ENCODE results near the gene ADCY2.
A peak's percentile ranks its signal among the peaks of the same experiment; 100 is the strongest.

ADCY2 gene

DNA sequence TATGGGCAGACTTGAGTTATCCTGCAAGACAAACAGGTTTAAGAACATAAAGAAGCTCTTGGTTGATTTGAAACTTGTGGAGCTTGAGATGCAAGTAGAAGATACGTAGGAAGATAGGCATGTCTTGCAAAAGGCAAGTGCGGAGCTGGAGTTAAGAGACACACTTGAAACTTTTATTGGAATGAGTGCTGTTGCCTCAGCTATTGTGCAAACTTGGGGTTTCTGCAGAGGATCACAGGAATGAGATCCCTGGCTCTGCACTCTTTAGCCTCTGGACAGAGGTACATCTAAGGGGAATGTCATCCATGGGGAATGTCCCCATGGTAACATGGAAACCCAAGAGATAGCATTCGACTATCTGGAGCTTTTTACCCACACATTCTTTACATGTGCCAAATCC lies 121.1 kb downstream of the ADCY2 start:
- DNase-seq: no peak

DNA sequence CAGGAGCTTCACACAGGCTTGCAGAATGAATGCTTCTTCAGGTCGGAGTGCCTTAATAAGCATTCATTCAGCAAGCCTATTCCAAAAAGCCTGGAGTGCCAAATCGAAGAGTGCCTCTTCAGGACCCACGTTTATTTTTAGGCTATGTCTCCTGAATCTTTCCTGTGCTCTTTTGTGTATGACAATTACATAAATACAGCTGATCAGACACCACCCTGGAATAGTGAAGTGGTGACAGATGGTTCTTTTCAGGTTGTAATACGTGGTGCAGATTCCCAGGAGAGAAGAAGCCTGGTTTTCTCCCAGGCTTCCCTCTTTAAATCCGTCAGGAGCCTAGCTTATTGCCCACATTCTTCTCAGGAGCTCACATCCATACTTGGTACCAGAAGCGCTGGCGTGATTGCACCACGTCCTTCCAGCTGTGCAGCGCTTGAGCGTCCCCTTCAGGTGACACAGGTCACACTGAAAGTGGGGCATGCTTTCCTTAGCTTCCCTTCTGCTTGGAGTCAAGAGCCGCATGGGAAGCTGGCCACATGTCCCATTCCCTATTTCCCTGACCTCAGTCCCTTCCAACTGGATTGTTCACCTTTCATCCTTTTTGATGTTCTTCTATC lies 123.1 kb downstream of the ADCY2 start:
- peak; percentile 48 to 71 for DNase-seq

DNA sequence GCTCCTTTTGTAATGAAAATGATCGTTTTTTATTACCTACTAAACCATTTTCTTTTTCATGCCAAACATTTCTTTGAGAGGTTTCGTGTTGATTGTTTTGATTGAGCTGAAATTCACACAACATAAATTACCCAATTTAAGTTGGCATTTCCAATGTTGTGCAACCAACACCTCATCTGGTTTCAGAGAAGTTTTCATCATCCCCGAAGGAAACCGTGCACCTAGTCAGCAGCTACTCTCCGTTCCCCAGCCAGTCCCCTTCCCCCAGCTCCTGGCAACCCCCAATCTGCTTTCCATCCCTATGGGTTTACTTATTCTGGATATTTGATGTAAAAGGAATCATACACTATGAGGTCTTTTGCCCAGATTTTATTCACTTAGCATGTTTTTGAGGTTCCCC lies 123.6 kb downstream of the ADCY2 start:
- no peak for DNase-seq

DNA sequence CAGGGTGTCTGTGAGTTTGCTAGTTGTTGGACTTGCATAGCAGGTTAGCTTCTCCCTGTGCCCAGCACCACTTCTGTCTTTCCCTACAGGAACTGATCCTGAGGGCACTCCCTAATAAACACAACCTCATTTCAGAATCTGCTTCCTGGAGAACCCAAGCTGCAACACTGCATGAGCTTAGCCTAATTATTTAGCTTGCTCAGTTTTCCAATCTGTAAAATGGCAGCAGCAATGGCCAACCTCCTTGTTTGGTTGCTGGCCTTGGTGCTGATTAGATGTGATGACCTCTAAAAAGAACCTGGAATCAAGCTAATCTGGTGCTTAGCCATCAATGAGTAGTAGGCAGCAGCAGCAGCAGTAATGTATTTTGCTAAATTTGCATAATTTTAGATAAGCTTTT lies 133.9 kb downstream of the ADCY2 start:
- no peak for DNase-seq

DNA sequence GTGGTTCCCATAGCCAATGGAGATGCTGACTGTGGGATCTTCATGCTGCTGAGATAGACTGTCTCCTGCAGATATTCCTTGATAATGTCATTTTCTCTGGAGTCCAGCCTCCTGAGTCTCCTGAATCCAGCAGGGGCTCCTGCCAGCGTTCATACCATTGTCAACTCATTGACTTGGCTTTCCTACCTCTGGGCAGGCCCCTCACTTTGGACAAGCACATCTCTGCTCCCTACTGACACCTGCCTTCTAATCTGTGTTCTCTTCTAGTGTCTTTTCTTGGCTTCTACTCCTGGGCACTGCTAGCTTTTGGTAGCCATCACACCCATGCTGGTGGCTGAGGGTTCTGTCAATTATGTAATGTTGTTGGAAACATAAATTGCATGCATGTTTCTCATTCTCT lies 138.0 kb downstream of the ADCY2 start:
- no peak for DNase-seq

DNA sequence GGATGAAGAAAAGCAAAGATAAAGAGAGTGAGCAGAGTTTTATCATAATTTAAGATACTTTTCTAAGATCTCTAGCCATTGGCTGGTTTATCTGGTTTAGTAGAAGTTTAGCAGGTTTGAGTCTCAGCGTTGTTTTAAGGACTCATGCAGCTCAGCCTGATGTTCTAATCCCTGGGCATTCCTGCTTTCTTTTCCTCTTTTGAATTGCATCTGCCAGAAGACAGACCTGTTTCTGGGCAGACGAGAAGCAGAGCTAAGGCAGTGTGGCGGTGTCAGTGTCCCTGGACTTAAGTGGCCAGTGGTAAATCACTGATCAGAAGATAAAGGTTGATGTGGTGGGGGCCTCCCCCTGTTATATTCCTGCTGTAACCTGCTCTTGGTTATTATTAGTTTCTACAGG lies 138.6 kb downstream of the ADCY2 start:
- no peak for DNase-seq

DNA sequence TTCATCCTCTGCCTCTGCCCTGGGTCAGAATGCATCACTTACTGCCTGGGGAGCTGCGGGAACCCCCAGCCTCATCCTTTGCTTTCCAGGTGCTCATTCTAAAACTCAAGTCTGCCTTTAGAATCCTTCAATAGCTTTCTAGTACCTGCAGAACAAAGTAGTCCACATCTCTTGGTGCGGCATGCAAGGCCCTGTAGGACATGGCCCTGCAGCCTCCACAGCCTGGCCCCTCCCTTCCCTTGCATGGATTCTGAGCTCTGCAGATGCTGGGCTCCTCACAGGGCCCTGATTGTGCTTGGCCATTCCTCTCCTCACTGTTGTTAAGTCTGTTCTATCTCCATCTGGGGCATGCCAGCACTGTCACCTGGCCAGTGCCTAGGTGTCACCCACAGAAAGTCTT lies 141.6 kb downstream of the ADCY2 start:
- no peak for DNase-seq

DNA sequence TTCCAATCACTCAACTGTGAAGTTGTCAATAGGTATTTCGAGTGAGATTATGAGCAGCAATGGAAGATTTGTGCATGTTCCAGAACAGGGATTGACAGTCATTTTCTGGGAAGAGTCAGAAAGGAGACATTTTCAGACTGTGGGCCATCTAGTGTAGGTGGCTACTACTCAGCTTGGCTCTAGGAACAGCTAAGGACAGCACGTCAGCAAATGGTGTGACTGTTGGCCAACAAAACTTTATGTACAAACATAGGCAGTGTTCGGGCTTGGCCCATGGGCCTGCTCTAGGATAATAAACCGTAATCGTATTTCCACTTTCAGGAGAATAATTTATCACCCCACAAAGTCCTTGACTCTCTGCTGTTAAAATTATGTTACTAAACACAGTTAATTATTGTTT lies 143.6 kb downstream of the ADCY2 start:
- no peak for DNase-seq

DNA sequence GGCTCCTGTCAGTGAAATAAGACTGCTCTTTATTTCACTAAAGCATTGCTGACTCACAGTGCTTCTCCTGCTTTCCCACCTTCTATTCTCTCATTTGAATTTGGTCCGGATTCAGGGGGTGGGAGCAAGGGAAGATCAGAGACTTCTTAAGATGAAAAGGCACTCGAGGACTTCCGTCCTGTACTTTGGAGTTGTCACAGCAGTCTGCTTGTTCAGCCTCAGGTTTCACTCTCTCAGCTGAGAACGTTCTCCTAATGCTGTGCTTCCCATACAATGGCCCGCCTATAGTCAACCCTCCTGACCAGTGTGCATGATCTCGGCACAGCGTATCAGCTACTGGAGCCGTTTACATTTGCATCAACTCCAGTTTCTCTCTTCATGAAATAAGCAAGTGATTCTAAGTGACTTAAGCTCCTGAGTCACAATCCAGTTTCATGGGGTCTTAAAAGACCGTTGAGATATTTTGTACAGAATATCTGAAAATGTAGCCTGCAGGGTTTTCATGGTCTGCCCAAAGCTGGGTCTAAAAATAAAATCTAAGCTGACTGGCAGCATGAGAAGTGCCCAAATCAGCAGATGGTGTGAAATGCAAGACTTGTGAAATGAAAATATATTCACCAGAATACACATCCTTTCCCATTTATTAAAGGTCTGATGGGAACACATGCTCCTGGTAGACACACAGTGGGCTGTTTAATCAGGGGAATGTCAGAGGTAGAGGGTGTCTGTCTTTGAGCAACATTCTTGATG lies 145.0 kb downstream of the ADCY2 start:
- no peak for DNase-seq

DNA sequence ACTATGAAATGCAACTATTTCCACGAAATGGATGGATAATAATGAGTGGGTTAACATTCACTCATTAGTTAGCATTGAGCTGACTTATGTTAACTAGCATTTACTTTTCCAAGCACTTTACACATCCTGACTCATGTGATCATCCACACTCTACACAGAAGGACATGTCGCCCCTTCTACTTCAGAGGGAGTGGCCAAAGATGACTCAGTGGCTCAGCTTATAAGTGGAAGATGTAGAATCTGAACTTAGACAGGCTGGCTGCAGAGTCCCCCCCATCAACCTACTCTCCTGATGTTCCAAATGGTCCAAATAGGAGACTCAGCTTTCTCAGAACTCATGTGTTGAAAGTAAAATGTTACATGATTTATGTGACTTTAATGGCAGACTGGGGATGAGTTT lies 146.0 kb downstream of the ADCY2 start:
- no peak for DNase-seq

DNA sequence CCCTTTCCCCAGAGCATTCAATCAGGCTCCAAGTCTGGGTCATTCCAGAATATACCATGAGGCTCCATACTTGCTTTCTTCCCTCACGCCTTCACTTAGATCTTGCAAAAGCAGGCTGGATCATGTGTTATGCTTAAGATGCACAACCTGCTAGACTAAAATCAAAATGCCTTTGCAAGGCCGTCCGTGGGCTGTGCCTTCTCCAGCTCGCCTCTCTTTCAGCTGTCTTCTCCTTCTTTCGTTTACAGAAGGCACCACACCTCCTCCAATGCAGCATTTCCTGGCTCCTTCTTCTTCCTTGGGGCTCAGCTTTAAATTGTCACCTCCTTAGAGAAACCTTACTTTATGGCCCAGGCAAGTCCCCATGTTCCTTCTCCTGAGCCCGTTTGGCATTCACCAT lies 150.6 kb downstream of the ADCY2 start:
- DNase-seq: no peak

DNA sequence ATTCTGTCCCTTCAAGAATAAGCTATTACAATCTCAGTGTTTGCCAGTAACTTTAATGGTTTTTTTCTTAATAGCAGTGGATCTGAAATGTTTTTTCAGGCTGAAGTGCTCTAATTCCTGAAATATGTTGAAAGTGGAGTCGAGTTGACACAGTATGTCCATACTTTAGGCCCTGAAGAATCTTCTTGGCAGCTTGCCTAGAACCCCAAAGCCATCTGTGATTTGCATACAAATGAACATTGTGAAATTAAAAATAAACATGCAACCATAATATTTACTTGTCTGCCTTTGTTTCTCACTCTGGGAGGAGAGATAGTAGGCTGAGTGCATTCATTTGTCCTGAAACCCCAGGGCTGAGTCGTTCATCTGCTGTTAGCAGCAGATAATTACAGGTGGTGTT lies 152.7 kb downstream of the ADCY2 start:
- DNase-seq: no peak

DNA sequence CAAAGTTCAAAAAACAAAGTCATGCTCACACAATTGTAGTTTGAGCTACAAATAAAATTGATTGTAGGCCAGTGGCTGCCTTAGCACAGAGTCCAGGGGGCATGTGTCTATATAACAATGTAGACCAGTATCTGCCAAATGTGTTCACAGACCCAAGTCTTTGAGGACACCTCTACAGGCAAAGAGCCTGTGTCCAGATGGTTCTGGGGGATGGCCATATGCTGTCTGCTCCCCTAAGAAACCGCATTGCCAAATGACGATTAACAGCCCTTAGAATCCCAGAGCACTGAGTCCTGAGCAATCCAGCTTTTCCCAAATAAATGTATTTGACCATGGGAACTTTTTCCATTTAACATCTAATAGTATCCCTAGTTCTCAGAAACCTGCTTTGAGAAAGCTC lies 169.6 kb downstream of the ADCY2 start:
- DNase-seq: no peak

DNA sequence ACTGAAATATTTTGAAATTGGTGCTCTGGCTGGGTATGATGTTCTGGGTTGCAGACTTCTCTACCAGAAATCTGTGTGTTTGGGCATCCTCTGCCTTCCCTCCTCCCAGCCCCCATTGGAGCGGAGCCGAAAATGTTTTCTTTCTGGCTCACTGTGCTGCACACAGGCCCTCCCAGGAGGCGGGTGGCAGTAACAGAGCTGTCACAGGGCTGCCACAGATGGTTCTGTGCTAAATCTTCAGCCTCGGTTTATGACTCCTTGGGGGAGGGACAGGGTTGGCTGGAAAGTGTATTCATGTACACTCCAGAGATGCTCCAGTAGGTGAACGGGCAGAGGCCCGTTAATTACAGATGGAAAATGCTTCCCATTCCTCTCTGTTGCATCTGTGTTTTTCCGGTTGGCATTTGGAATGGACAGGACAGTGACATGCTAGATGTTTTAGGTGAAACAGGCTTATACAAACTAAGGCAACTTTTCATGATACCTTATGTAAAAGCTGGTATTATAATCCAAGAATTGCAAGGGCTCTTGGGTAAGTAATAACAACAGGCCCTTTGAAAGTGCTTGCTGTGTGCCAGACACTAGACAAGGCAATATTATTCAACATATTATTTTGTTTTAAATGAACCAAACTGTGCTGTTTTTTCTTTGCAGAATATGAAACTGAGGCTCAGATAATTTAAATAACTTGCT lies 180.2 kb downstream of the ADCY2 start:
- no peak for DNase-seq

DNA sequence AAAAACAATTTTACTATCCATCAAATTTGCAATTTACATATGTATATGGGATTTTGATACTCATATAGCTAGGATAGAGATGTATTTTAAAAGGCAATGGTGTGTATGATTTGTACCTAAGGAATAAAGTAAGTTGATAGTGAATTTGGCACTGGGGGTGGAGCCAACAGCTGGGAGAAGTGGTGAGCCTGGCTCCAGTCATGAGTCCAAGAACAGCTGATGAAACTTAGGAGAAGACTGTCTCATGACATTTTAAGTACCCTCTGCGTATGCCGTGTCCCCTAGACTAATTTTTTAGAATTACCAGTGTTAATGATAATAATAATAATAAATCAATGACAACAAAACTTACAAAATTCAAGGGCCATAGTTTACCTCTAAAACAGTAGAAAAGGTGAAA lies 181.4 kb downstream of the ADCY2 start:
- DNase-seq: no peak

DNA sequence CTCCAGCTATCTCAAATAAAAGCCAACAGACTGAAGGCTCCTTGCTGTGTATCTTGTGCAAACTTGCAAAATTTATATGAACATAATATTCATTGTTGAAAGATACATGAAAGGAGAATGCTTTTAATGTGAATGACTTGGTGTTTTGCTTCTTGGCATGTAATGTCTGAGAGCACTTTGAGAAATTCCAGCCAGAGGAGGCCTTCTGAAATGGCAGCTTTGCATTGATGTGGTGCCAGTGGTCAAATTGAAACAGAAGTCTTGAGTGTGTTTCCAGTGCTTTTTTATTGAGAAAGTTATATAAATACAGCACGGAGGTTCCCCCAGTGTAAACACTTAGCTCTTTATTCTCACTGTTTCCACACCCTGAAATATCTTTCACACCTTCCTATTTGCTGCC lies 182.1 kb downstream of the ADCY2 start:
- no peak for DNase-seq

DNA sequence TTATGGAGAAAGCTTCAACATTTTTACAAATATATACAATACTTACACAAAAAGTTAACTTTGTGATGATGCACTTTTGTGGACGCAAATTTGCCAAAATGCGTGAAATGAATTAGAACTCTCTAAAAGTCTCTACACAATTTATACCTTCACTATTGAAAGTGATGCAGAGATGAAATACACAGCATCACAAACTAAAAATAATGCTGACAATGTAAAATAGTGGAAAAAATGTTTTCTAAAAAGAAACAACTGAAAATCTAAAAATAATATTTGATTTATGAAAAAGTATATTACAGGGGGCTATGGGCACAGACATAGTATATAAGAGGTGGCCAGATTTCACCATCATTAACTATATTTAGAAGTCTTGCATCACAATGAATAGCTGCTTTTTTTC lies 188.8 kb downstream of the ADCY2 start:
- DNase-seq: no peak

DNA sequence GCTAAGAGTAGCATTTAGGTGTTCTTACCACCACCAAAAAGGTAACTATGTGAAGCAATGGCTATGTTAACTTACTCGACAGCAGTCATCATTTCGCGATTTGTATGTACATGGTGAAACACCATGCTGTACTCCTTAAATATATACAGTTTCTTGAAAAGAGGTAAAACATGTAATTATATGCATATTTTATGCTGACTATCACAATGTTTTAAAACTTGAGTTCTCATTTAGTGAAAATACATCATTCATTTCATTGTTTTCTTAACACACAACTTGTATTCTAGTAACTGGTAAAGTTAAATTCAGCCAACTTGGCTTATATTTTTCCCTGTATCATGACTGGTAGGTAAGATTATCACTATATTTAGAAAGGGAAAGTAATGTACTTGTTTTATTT lies 189.9 kb downstream of the ADCY2 start:
- no peak for DNase-seq

DNA sequence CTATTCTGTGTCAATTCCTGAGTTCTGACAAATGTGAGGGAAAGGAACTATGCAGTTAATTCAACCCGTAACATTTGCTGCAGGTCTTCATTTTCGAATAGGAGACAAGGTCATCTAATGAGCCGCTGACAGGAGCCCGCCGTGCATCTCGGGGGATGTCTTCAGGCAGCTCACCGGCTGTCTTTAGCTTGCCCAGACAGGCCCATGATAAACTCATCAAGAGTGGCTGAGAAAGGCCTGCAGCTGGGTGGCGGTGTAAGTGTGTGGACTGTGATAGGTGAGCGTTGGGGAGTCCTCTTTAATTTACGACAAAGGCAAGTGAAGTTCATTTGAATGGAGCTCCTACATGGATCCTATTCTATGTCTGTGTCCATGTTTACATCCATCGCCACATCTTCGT lies 190.5 kb downstream of the ADCY2 start:
- peak in 1 of 2 experiments; percentile 10 for DNase-seq

DNA sequence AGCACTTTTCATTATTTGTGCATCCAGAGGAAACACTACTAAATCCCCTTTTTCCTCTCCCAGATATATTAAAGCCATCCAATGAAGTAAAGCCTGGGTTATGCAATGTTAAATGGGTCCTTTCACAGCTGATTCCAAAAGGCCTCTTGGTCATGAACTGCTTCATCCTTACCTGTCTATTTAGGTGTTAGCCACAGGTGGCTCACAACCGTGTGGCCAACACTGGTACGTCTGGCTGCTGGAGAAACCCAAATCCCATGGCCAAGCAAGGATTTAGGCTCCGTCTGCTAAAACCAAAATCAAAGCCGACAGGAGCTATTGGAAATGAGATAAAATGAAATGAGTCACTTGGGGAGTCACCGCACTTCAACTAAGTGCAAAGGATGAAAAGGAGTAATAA lies 193.9 kb downstream of the ADCY2 start:
- no peak for DNase-seq

DNA sequence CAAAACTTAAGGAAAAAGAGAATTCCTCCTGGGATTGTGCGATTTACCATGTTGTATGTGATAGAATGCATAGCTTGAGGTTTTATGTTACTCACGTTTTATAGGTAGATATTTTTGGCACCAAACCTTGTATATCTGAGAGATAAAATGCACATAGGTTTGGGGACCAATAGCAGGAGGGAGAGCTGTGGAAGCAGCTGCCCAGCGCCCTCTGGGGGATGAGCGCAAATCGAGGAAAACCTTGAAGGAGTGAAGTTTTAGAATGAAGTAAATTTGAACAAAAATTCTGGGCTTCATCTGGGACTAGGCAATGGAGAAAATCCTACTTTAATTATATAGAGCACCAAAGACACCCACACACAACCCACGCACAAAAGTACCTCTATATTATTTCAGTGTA lies 197.0 kb downstream of the ADCY2 start:
- no peak for DNase-seq

DNA sequence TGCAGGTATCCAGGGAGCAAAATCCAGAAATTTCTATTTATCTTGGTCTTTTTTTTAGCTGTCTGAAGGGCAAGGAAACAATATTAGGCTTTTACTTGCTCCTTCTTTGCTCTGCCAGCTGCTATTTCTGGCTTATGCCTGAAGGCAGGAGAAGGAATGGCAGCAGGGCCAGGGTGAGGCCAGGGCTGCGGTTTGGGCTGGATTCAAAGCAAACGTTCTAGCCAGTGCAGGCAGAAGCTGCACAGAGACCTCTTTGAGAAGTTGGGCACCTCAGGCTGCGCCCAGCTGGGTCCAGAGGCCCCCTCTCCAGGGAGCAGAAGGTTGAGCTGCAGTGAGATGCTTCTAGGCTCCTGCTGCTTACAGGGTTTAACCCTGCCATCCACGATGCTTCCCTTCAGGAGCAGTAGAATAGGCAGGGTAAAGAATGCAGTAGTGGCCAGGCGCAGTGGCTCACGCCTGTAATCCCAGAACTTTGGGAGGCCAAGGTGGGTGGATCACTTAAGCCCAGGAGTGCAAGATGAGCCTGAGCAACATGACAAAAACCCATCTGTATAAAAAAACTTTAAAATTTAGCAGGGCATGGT lies 201.2 kb downstream of the ADCY2 start:
- no peak for DNase-seq

DNA sequence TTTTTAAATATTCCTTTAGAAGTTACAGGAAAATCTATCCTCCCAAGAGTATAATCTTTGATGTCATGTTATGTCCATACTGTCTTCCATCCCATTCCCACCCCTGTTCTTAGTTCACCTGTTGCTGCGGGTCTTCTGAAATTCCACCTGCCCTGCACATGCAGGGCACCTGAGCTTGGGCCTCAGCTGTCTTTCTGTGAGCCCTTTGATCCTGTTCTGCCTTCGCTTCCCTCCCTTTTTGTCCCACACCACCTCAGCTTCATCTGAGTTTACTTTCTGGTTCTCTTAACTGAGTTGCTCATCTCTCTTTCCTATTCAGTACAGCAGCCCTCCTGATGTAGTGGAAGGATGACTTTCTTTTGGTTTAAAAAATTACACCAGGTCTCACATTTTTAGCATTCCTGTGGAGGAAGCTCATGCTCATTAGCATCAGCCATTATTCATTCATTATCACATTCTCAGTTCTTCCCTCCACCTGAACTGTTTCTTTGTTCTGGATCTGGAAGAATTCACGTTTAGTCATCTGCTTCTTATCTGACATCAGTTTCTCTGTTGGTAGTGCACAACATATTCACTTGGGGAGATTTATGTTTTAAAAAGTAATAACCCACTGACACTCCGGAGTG lies 211.0 kb downstream of the ADCY2 start:
- no peak for DNase-seq

DNA sequence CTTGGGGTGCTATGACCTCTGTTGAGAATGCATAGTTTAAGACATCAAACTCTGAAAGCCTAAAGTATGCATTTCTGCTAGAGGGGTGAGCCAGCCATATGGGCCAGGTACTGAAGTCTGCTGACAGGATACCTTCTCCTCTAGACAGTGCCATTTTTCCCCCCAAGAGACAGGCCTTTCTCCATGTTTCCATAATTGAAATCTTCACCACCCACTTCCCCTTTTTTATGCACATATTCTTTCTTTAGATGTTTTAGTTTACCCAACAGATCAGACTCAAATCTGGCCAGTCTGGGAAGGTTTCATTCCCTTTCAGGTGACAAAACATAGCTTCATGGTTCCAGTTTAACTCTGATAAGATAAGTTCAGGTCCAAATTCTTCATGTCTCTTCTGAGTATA lies 212.8 kb downstream of the ADCY2 start:
- DNase-seq: no peak

All from NCI-H187 (cell line).